ENCODE measurements around the gene MGAT5. TPM values are rescaled to one million over a fixed set of nuclear protein-coding genes. Genes with fewer than 3 reads are reported as not detected.

MGAT5 gene
- total and polyA plus RNA-seq, 4 donors = 6.1 to 49.7 (median 22.1) TPM

- no peak for DNase-seq
- Histone ChIP-seq H3K4me3 (ENCODE audit: low read length in 2 of 2) (no peak overlapping the region), H3K27me3 (ENCODE audit: control insufficient read depth in 1 of 2, insufficient read depth in 2 of 2, low read length in 1 of 2) (no peaks in the 10 kb centered on the region), H3K36me3 (ENCODE audit: control insufficient read depth in 1 of 2, insufficient read depth in 2 of 2, low read length in 1 of 2) (no peaks in the 10 kb centered on the region), H3K9me3 (ENCODE audit: control insufficient read depth, low read length) (no peaks in the 10 kb centered on the region), H3K27ac (ENCODE audit: low read depth in 1 of 2, low read length in 2 of 2) (no peak overlapping the region), H3K4me1 (ENCODE audit: control insufficient read depth in 1 of 2, insufficient read depth in 2 of 2, low read length in 2 of 2) (no peaks in the 10 kb centered on the region)
- intact Hi-C loops (cut with DNase I) = loop anchor here in 1 of 2 donors (10.0 kb wide), 1 partner anchor 446 kb away; no protein-coding TSS in a partner anchor
- ATAC-seq (ENCODE audit: low FRiP score) = no peak
- 91 to 93% methylated on average over 6 of the region's 6 CpGs for WGBS, 2 donors
Measured at GRCh38 chr2:134458473-134458853, 204.6 kb downstream of the MGAT5 start.

- no peaks in the 10 kb centered on the region for H3K36me3 ChIP-seq (ENCODE audit: control insufficient read depth in 1 of 2, insufficient read depth in 2 of 2, low read length in 1 of 2)
- 90 to 94% methylated on average over 9 to 10 of the region's 10 CpGs for WGBS, 2 donors
- no peaks in the 10 kb centered on the region for H3K27me3 ChIP-seq (ENCODE audit: control insufficient read depth in 1 of 2, insufficient read depth in 2 of 2, low read length in 1 of 2)
- intact Hi-C loops (cut with DNase I) = loop anchor here in 1 of 2 donors (10.0 kb wide), 1 partner anchor 446 kb away; no protein-coding TSS in a partner anchor
- no peak overlapping the region for H3K27ac ChIP-seq (ENCODE audit: low read depth in 1 of 2, low read length in 2 of 2)
- H3K4me1 ChIP-seq (ENCODE audit: control insufficient read depth in 1 of 2, insufficient read depth in 2 of 2, low read length in 2 of 2) = no peaks in the 10 kb centered on the region
- H3K9me3 ChIP-seq (ENCODE audit: control insufficient read depth, low read length) = no peaks in the 10 kb centered on the region
- no peak overlapping the region for H3K4me3 ChIP-seq (ENCODE audit: low read length in 2 of 2)
- DNase-seq (peak in 1 of 2 donors; percentile 60), ATAC-seq (ENCODE audit: low FRiP score) (no peak)
Measured at GRCh38 chr2:134458950-134459349, 205.1 kb downstream of the MGAT5 start.

GRCh38 chr2:134459706-134460406 is 206.0 kb downstream of the MGAT5 start:
- intact Hi-C loops (cut with DNase I) = loop anchor here in 1 of 2 donors (10.0 kb wide), 1 partner anchor 445 kb away; no protein-coding TSS in a partner anchor
- no peak for DNase-seq
- Histone ChIP-seq H3K27me3 (ENCODE audit: control insufficient read depth in 1 of 2, insufficient read depth in 2 of 2, low read length in 1 of 2) (no peaks in the 10 kb centered on the region), H3K4me3 (ENCODE audit: low read length in 2 of 2) (no peak overlapping the region), H3K4me1 (ENCODE audit: control insufficient read depth in 1 of 2, insufficient read depth in 2 of 2, low read length in 2 of 2) (no peaks in the 10 kb centered on the region), H3K9me3 (ENCODE audit: control insufficient read depth, low read length) (no peaks in the 10 kb centered on the region), H3K27ac (ENCODE audit: low read depth in 1 of 2, low read length in 2 of 2) (no peak overlapping the region), H3K36me3 (ENCODE audit: control insufficient read depth in 1 of 2, insufficient read depth in 2 of 2, low read length in 1 of 2) (no peaks in the 10 kb centered on the region)
- no peak for ATAC-seq (ENCODE audit: low FRiP score)
- WGBS, 2 donors = 90 to 96% methylated on average over 11 of the region's 11 CpGs

GRCh38 chr2:134460583-134460998 is 206.7 kb downstream of the MGAT5 start:
- Histone ChIP-seq H3K36me3 (ENCODE audit: control insufficient read depth in 1 of 2, insufficient read depth in 2 of 2, low read length in 1 of 2) (no peaks in the 10 kb centered on the region), H3K4me1 (ENCODE audit: control insufficient read depth in 1 of 2, insufficient read depth in 2 of 2, low read length in 2 of 2) (no peaks in the 10 kb centered on the region), H3K9me3 (ENCODE audit: control insufficient read depth, low read length) (no peaks in the 10 kb centered on the region), H3K4me3 (ENCODE audit: low read length in 2 of 2) (no peak overlapping the region), H3K27me3 (ENCODE audit: control insufficient read depth in 1 of 2, insufficient read depth in 2 of 2, low read length in 1 of 2) (no peaks in the 10 kb centered on the region), H3K27ac (ENCODE audit: low read depth in 1 of 2, low read length in 2 of 2) (no peak overlapping the region)
- DNase-seq (no peak), ATAC-seq (ENCODE audit: low FRiP score) (no peak)
- intact Hi-C loops (cut with DNase I) = no loop called here
- WGBS, 2 donors = 49 to 52% methylated on average over 8 of the region's 8 CpGs

GRCh38 chr2:134461511-134461910 is 207.6 kb downstream of the MGAT5 start:
- DNase-seq (no peak), ATAC-seq (ENCODE audit: low FRiP score) (no peak)
- WGBS, 2 donors = 70 to 74% methylated on average over 6 of the region's 6 CpGs
- Histone ChIP-seq H3K27me3 (ENCODE audit: control insufficient read depth in 1 of 2, insufficient read depth in 2 of 2, low read length in 1 of 2) (no peaks in the 10 kb centered on the region), H3K9me3 (ENCODE audit: control insufficient read depth, low read length) (no peaks in the 10 kb centered on the region), H3K36me3 (ENCODE audit: control insufficient read depth in 1 of 2, insufficient read depth in 2 of 2, low read length in 1 of 2) (no peaks in the 10 kb centered on the region), H3K27ac (ENCODE audit: low read depth in 1 of 2, low read length in 2 of 2) (no peak overlapping the region), H3K4me1 (ENCODE audit: control insufficient read depth in 1 of 2, insufficient read depth in 2 of 2, low read length in 2 of 2) (no peaks in the 10 kb centered on the region), H3K4me3 (ENCODE audit: low read length in 2 of 2) (no peak overlapping the region)
- intact Hi-C loops (cut with DNase I) = no loop called here

GRCh38 chr2:134462275-134462674 is 208.4 kb downstream of the MGAT5 start:
- 92 to 95% methylated on average over 6 of the region's 6 CpGs for WGBS, 2 donors
- Histone ChIP-seq H3K9me3 (ENCODE audit: control insufficient read depth, low read length) (no peaks in the 10 kb centered on the region), H3K4me1 (ENCODE audit: control insufficient read depth in 1 of 2, insufficient read depth in 2 of 2, low read length in 2 of 2) (no peaks in the 10 kb centered on the region), H3K36me3 (ENCODE audit: control insufficient read depth in 1 of 2, insufficient read depth in 2 of 2, low read length in 1 of 2) (no peaks in the 10 kb centered on the region), H3K27ac (ENCODE audit: low read depth in 1 of 2, low read length in 2 of 2) (no peak overlapping the region), H3K4me3 (ENCODE audit: low read length in 2 of 2) (no peak overlapping the region), H3K27me3 (ENCODE audit: control insufficient read depth in 1 of 2, insufficient read depth in 2 of 2, low read length in 1 of 2) (no peaks in the 10 kb centered on the region)
- ATAC-seq (ENCODE audit: low FRiP score) = no peak
- intact Hi-C loops (cut with DNase I) = no loop called here
- no peak for DNase-seq

- H3K27me3 ChIP-seq (ENCODE audit: control insufficient read depth in 1 of 2, insufficient read depth in 2 of 2, low read length in 1 of 2) = no peaks in the 10 kb centered on the region
- H3K4me3 ChIP-seq (ENCODE audit: low read length in 2 of 2) = no peak overlapping the region
- no peaks in the 10 kb centered on the region for H3K36me3 ChIP-seq (ENCODE audit: control insufficient read depth in 1 of 2, insufficient read depth in 2 of 2, low read length in 1 of 2)
- intact Hi-C loops (cut with DNase I) = no loop called here
- H3K4me1 ChIP-seq (ENCODE audit: control insufficient read depth in 1 of 2, insufficient read depth in 2 of 2, low read length in 2 of 2) = no peaks in the 10 kb centered on the region
- ATAC-seq (ENCODE audit: low FRiP score) (no peak), DNase-seq (no peak)
- no peak overlapping the region for H3K27ac ChIP-seq (ENCODE audit: low read depth in 1 of 2, low read length in 2 of 2)
- no peaks in the 10 kb centered on the region for H3K9me3 ChIP-seq (ENCODE audit: control insufficient read depth, low read length)
- WGBS, 2 donors = 93 to 97% methylated on average over 10 to 11 of the region's 11 CpGs
Measured at GRCh38 chr2:134462791-134463698, 209.2 kb downstream of the MGAT5 start.

- DNase-seq = no peak
- Histone ChIP-seq H3K4me1 (ENCODE audit: control insufficient read depth in 1 of 2, insufficient read depth in 2 of 2, low read length in 2 of 2) (no peaks in the 10 kb centered on the region), H3K4me3 (ENCODE audit: low read length in 2 of 2) (no peak overlapping the region), H3K27ac (ENCODE audit: low read depth in 1 of 2, low read length in 2 of 2) (no peak overlapping the region), H3K9me3 (ENCODE audit: control insufficient read depth, low read length) (no peaks in the 10 kb centered on the region), H3K36me3 (ENCODE audit: control insufficient read depth in 1 of 2, insufficient read depth in 2 of 2, low read length in 1 of 2) (no peaks in the 10 kb centered on the region), H3K27me3 (ENCODE audit: control insufficient read depth in 1 of 2, insufficient read depth in 2 of 2, low read length in 1 of 2) (no peaks in the 10 kb centered on the region)
- ATAC-seq (ENCODE audit: low FRiP score) = no peak
- WGBS, 2 donors = 90 to 94% methylated on average over 7 of the region's 7 CpGs
- intact Hi-C loops (cut with DNase I) = no loop called here
Measured at GRCh38 chr2:134463699-134464022, 209.8 kb downstream of the MGAT5 start.
